Endothelial cell (in vitro differentiated cells): Measurements from ENCODE around the gene ABI3. TPM values are rescaled to one million over a fixed set of nuclear protein-coding genes. Genes with fewer than 3 reads are reported as not detected.

ENCODE experiments used
- DNase-seq: peaks from one replicate; pipeline ENCODE4 v3.0.0; 2021; ENCODE audit warnings: low spot score
- H3K27ac Mint-ChIP-seq: one replicate; pipeline ENCODE4 v1.8.0; 2021; ENCODE audit warnings: mixed read lengths, inconsistent platforms; ENCODE audit not compliant: unreplicated experiment
- H3K27me3 Mint-ChIP-seq: one replicate; pipeline ENCODE4 v1.8.0; 2021; ENCODE audit warnings: mild to moderate bottlenecking, moderate library complexity, mixed read lengths, inconsistent platforms; ENCODE audit not compliant: unreplicated experiment
- H3K36me3 Mint-ChIP-seq: one replicate; pipeline ENCODE4 v1.8.0; 2021; ENCODE audit warnings: mild to moderate bottlenecking, low read depth, mixed read lengths, inconsistent platforms; ENCODE audit not compliant: unreplicated experiment
- H3K4me1 Mint-ChIP-seq: one replicate; pipeline ENCODE4 v1.8.0; 2021; ENCODE audit warnings: mild to moderate bottlenecking, mixed read lengths, inconsistent platforms; ENCODE audit not compliant: unreplicated experiment
- H3K4me3 Mint-ChIP-seq: one replicate; pipeline ENCODE4 v1.8.0; 2021; ENCODE audit warnings: mild to moderate bottlenecking, mixed read lengths, inconsistent platforms; ENCODE audit not compliant: unreplicated experiment
- H3K9me3 Mint-ChIP-seq: one replicate; pipeline ENCODE4 v1.8.0; 2021; ENCODE audit warnings: mixed read lengths, inconsistent platforms; ENCODE audit not compliant: unreplicated experiment
- total RNA-seq: library from RNA; stranded (reverse); fragmentation: NEBNext Ultra II Directional; extraction: Animal tissue kit (Norgen Biotek cat#: 25700); gene quantifications from one replicate; pipeline ENCODE4 v1.2.1, GENCODE V29; 2021; ENCODE audit not compliant: unreplicated experiment
- TF ChIP-seq, protein P1 (sequence below): fragments of 200-600 bp; sonication (generic); IDR thresholded peaks from one replicate; pipeline ENCODE4 v1.5.0; 2021; ENCODE audit warnings: antibody characterized with exemption; ENCODE audit not compliant: unreplicated experiment

Gene ABI3
- total RNA-seq, 1 donor from 2014 or later, result 15.7 TPM

DNA sequence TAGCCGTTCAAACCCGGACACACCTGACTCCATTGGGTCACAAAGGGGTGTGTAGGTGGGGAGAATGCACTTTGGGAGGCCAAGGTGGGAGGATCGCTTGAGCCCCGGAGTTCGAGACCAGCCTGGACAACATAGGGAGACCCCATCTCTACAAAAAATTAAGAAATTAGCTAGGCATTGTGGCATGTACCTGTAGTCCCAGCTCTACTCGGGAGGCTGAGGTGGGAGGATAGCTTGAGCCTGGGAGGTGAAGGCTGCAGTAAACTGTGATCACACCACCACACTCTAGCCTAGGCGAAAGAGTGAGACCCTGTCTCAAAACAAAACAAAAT, 21.0 kb downstream of the ABI3 start:
- Mint-ChIP-seq H3K4me3 (peak overlapping the region; percentile 87), H3K27ac (no peak overlapping the region), H3K36me3 (peaks cover 3% of the 10 kb centered on the region), H3K4me1 (peaks cover 3% of the 10 kb centered on the region), H3K27me3 (peaks cover 10% of the 10 kb centered on the region), H3K9me3 (no peaks in the 10 kb centered on the region)
- no peak for DNase-seq
- TF ChIP-seq, protein P1, sequence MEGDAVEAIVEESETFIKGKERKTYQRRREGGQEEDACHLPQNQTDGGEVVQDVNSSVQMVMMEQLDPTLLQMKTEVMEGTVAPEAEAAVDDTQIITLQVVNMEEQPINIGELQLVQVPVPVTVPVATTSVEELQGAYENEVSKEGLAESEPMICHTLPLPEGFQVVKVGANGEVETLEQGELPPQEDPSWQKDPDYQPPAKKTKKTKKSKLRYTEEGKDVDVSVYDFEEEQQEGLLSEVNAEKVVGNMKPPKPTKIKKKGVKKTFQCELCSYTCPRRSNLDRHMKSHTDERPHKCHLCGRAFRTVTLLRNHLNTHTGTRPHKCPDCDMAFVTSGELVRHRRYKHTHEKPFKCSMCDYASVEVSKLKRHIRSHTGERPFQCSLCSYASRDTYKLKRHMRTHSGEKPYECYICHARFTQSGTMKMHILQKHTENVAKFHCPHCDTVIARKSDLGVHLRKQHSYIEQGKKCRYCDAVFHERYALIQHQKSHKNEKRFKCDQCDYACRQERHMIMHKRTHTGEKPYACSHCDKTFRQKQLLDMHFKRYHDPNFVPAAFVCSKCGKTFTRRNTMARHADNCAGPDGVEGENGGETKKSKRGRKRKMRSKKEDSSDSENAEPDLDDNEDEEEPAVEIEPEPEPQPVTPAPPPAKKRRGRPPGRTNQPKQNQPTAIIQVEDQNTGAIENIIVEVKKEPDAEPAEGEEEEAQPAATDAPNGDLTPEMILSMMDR, result no peak

DNA sequence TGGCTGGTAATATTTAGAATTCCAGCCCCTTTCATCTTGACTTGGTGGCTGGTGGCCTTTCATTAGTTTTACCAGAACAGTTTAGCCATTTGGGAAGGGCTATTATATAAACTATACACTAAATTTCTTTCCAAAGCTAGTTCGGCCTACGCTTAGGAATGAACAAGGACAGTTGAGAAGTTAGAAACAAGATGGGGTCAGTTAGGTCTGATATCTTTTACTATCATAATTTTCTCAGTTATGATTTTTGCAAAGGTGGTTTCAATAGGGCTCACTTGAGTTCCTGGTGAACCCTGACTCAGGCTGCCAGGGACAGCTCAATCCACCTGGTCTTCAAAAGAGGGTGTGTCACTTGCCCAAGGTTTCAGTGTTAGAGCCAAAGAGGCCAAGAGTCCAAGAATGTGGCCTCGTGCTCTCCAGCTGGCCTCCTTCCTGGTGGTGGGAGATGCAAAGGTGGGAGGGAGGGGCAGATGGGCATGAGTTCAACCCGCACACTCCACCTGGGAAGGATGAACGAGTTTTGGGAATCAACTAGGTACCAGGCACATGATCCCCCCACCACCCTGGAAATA, 24.1 kb downstream of the ABI3 start:
- no peak overlapping the region for H3K27ac Mint-ChIP-seq
- H3K27me3 Mint-ChIP-seq, result peaks cover 3% of the 10 kb centered on the region
- no peak overlapping the region for H3K4me3 Mint-ChIP-seq
- H3K36me3 Mint-ChIP-seq, result peaks cover under 1% of the 10 kb centered on the region
- DNase-seq, result no peak
- H3K9me3 Mint-ChIP-seq, result no peaks in the 10 kb centered on the region
- TF ChIP-seq, protein P1, result no peak
- peaks cover 3% of the 10 kb centered on the region for H3K4me1 Mint-ChIP-seq

DNA sequence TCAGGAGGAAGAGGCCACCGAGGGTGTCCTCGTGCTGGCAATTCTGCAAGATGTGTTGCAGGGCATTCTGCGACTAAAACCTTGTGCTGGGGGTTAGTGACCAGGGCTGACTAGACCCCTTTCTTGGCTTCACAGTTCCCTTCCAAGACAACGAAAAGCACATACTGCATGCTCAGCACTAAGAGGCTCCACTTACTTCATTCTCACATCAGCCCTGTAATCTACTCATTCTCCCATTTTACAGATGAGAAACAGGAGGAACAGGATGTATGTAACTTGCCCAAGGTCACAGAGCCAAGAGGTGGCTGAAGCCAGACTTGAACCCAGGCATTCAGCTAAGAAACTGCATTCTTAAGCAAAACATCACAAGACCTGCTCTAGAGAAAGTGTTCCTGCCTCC, 25.4 kb downstream of the ABI3 start:
- Mint-ChIP-seq H3K4me3 (no peak overlapping the region), H3K9me3 (no peaks in the 10 kb centered on the region), H3K27me3 (peaks cover 1% of the 10 kb centered on the region), H3K27ac (no peak overlapping the region), H3K36me3 (no peaks in the 10 kb centered on the region), H3K4me1 (peaks cover 3% of the 10 kb centered on the region)
- no peak for DNase-seq
- TF ChIP-seq, protein P1, result no peak

DNA sequence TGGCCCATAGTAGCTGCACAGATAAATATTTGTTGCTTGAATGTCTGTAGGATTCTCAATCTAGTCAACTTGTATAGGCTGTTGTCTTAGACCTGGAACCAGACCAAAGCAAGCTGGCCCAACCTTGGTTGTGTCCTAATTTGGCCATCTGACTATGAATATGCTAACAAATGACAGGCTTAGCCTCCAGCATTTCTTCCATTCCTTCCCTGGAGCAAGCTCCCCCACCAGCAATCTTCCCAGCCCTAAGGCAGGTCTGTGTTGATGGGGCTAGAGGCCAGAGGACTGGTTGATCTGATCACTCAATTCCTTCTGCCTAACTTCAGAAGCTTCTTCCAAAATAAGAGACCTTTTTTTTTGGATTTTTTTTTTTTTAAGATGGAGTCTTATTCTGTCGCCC, 29.5 kb downstream of the ABI3 start:
- TF ChIP-seq, protein P1, result no peak
- Mint-ChIP-seq H3K27ac (no peak overlapping the region), H3K4me3 (no peak overlapping the region), H3K4me1 (no peaks in the 10 kb centered on the region), H3K27me3 (no peaks in the 10 kb centered on the region), H3K9me3 (no peaks in the 10 kb centered on the region), H3K36me3 (no peaks in the 10 kb centered on the region)
- DNase-seq, result no peak

DNA sequence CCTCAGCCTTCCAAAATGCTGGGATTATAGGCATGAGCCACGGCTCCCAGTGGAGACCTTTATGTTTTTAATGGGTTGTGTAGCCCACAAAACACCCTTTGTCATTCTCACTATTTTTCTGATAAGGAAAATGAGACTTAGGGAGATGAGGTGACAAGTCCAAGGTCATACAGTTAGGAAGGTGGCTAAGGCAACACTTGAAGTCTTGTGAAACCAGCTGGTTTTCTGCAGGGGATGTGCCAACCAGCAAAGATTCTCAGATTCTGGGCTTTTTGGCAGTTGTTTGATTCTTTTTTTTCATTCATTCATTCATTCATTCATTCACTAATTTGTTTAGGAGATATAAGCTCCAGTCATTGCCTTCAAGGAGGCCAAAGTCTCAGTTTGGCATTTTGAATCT, 30.1 kb downstream of the ABI3 start:
- H3K4me1 Mint-ChIP-seq, result no peaks in the 10 kb centered on the region
- no peak overlapping the region for H3K27ac Mint-ChIP-seq
- H3K4me3 Mint-ChIP-seq, result no peak overlapping the region
- H3K36me3 Mint-ChIP-seq, result no peaks in the 10 kb centered on the region
- TF ChIP-seq, protein P1, result no peak
- H3K9me3 Mint-ChIP-seq, result no peaks in the 10 kb centered on the region
- no peak for DNase-seq
- no peaks in the 10 kb centered on the region for H3K27me3 Mint-ChIP-seq
